AG04450 (cell line): ENCODE results near the gene AGK. TPM values are rescaled to one million over a fixed set of nuclear protein-coding genes. Genes with fewer than 3 reads are reported as not detected.

Source experiments
- CTCF ChIA-PET: fragments of 300-600, 350-600 bp; formaldehyde crosslinking; extraction: SDS; loops from one replicate; lab custom pipeline; 2022; ENCODE audit warnings: antibody characterized with exemption, inconsistent platforms; lab: Charles Lee
- POLR2A ChIA-PET: fragments of 350-600 bp; formaldehyde crosslinking; extraction: SDS; loops from one replicate; lab custom pipeline; 2021; ENCODE audit warnings: antibody characterized with exemption, inconsistent platforms; lab: Yijun Ruan, JAX
- DNase-seq: peaks from one replicate; pipeline ENCODE4 v3.0.0-alpha.2; 2011; ENCODE audit warnings: low read depth, low spot score
- H3K27ac ChIP-seq: one replicate; pipeline ENCODE4 v1.5.1; 2012; ENCODE audit warnings: low read depth, low read length, control low read depth
- H3K27me3 ChIP-seq: one replicate; pipeline ENCODE4 v1.6.0; 2012; ENCODE audit warnings: low read length; ENCODE audit not compliant: control insufficient read depth, insufficient read depth
- H3K4me3 ChIP-seq: 2 replicates; pipeline ENCODE4 v1.5.1; 2011; ENCODE audit warnings: mild to moderate bottlenecking, low read depth, low read length, control low read depth
- H3K9me3 ChIP-seq: 2 replicates; pipeline ENCODE4 v1.5.1; 2012; ENCODE audit warnings: low read length; ENCODE audit not compliant: control insufficient read depth, insufficient read depth
- polyA plus RNA-seq: library from polyadenylated mRNA; depleted of rRNA; stranded (reverse); fragments of >200 nt; gene quantifications from 2 replicates; pipeline ENCODE4 v1.2.3, GENCODE V29; 2011
- TF ChIP-seq, protein P1 (sequence below): IDR thresholded peaks from 2 replicates; pipeline ENCODE4 v1.5.1; 2011; ENCODE audit warnings: low read depth, low read length, control low read depth, inconsistent platforms

AGK gene
- polyA plus RNA-seq, 1 experiment, result 42.5 TPM

DNA sequence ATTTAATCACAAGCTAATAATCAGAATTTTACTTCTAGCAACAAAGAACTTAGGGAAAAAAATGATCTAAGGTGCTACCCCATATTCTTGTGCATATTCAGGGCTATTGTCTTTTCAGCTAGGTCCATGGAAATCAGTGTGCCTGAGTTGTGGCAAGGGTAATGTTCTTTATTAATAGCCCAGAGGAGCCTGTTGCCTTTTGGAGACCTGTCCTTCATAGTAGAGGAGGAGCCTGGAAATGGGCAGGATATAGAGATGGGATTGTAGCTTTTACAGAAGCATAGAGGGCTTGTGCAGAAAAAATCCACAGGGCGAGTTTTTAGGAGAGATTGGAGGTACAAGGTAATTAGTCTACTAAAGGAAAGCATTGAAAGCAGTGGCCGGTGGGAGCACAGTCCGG, 38.9 kb downstream of the AGK start:
- no peak for DNase-seq
- Histone ChIP-seq H3K27me3 (no peaks in the 10 kb centered on the region), H3K27ac (no peak overlapping the region), H3K4me3 (no peak overlapping the region), H3K9me3 (no peaks in the 10 kb centered on the region)
- CTCF ChIA-PET, result no interaction called here
- POLR2A ChIA-PET, result no interaction called here
- TF ChIP-seq, protein P1, sequence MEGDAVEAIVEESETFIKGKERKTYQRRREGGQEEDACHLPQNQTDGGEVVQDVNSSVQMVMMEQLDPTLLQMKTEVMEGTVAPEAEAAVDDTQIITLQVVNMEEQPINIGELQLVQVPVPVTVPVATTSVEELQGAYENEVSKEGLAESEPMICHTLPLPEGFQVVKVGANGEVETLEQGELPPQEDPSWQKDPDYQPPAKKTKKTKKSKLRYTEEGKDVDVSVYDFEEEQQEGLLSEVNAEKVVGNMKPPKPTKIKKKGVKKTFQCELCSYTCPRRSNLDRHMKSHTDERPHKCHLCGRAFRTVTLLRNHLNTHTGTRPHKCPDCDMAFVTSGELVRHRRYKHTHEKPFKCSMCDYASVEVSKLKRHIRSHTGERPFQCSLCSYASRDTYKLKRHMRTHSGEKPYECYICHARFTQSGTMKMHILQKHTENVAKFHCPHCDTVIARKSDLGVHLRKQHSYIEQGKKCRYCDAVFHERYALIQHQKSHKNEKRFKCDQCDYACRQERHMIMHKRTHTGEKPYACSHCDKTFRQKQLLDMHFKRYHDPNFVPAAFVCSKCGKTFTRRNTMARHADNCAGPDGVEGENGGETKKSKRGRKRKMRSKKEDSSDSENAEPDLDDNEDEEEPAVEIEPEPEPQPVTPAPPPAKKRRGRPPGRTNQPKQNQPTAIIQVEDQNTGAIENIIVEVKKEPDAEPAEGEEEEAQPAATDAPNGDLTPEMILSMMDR, result no peak

DNA sequence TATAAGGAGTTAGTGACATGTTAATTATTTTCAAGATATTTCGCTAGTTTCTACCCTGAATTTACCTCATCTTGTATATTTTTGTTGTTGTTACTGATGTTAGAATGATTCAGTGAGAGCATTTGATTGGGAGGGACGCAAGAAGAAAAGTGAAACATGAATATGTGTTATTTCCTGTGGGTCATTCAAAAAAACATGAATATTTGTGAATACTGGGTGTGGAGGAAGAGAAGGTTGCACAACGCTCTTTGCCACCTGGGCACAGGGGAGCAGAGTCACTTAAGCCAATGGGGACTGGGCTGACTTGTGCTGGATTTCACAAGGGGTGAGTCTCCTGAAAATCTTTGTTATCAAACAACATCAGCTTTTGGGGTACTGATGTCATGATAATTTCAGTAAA, 39.5 kb downstream of the AGK start:
- DNase-seq, result no peak
- Histone ChIP-seq H3K27me3 (no peaks in the 10 kb centered on the region), H3K9me3 (no peaks in the 10 kb centered on the region), H3K4me3 (no peak overlapping the region), H3K27ac (no peak overlapping the region)
- POLR2A ChIA-PET, result no interaction called here
- TF ChIP-seq, protein P1, result no peak
- CTCF ChIA-PET, result interaction anchor here (0.6 kb wide), 1 partner anchor 98 kb away, joined by 3 read pairs; no protein-coding TSS in a partner anchor

DNA sequence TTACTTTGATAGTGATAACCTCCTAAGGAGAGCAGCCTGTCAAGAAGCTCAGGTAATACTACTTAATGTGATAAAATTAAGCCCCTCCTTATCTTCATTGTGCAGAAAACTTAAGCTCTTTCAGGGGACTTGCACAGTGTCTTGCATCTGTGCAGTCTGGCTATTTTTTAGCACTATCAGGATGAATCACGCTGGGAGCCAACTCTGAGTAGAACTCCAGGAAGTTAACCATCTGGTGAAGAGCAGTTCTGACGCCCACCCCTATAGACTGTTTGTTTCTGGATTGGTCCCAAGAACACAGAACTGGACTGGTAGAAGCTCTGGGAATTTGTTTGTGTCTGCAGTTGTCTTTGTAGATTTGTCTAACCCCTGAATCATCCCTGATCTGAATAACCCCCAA, 41.9 kb downstream of the AGK start:
- TF ChIP-seq, protein P1, result no peak
- ChIA-PET POLR2A (interaction anchor here (0.6 to 1.4 kb wide), 3 partner anchors 18 to 43 kb away, joined by 4 to 12 read pairs (median 4); partner anchors contain the start of gene AGK), CTCF (interaction anchor here (0.6 to 3.1 kb wide), 5 partner anchors 9 to 62 kb away, joined by 3 to 25 read pairs (median 3); no protein-coding TSS in a partner anchor)
- no peak overlapping the region for H3K4me3 ChIP-seq
- peak; percentile 74 for DNase-seq
- no peaks in the 10 kb centered on the region for H3K9me3 ChIP-seq
- no peaks in the 10 kb centered on the region for H3K27me3 ChIP-seq
- no peak overlapping the region for H3K27ac ChIP-seq

DNA sequence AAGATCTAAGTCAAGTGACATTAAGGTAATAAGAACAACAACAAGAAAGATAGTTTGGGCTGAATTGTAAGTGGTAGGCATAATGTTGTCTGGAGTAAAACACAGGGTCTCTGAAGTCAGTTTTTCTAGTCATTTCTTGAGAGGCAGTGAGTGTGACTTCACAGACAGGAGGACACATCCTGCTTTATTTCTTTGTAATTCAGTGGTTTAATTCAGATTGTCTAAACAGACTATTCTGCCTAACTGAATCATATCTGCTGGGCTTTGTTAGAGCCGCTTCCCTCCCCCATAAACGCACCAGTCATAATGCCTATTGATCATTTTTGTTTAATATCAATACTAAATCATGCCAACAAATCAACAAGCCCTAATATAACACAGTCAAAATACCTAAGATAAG, 46.8 kb downstream of the AGK start:
- TF ChIP-seq, protein P1, result no peak
- Histone ChIP-seq H3K27ac (no peak overlapping the region), H3K27me3 (no peaks in the 10 kb centered on the region), H3K4me3 (no peak overlapping the region), H3K9me3 (no peaks in the 10 kb centered on the region)
- CTCF ChIA-PET, result interaction anchor here (1.3 kb wide), 2 partner anchors 23 to 52 kb away, joined by 3 read pairs; no protein-coding TSS in a partner anchor
- no peak for DNase-seq
- POLR2A ChIA-PET, result no interaction called here

DNA sequence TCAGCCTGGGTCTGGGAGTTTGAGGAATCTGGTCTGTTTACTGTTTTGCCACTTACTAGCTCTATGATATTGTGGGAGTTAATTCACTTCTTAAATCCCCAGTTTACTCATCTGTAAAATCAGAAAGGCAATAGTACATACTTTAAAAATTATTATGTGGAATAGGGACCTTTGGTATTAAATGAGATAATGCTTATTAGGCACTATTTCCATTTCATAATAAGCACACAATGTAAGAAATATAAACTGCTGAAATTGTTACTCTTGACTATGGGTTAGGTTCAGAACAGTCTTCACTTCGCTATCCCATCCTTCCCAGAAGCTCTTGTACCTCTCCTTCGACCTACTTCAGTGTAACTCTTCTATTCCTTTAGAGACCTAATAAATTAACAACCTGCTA, 47.2 kb downstream of the AGK start:
- Histone ChIP-seq H3K27ac (no peak overlapping the region), H3K4me3 (no peak overlapping the region), H3K9me3 (no peaks in the 10 kb centered on the region), H3K27me3 (no peaks in the 10 kb centered on the region)
- ChIA-PET CTCF (interaction anchor here (0.6 to 1.3 kb wide), 4 partner anchors 23 to 65 kb away, joined by 3 read pairs; no protein-coding TSS in a partner anchor), POLR2A (interaction anchor here (0.5 kb wide), 1 partner anchor 12 kb away, joined by 3 read pairs; no protein-coding TSS in a partner anchor)
- TF ChIP-seq, protein P1, result no peak
- no peak for DNase-seq
